Measurements from ENCODE around the gene RPGRIP1.
A peak's percentile ranks its signal among the peaks of the same experiment; 100 is the strongest.
"Not testable (repeated sequence)": the region's sequence is repeated elsewhere in the genome, so short reads cannot be mapped to it uniquely, and the experiment has no call there.

RPGRIP1 gene

DNA sequence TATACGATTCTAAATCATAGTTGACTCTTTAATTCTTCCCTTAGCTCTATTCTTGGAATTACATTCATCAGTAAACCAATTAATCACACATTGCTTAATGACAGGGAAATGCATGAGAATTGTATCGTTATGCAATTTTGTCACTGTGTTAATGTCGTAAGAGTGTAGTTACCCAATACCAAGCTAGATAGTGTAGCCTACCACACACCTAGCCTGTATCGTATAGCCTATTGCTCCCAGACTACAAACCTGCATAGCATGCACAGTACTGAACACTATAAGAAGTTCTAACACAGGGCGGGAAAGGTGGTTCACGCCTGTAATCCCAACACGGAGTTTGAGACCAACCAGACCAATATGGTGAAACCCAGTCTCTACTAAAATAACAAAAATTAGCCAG is 35.3 kb upstream of the RPGRIP1 start:
- Histone ChIP-seq H3K4me1 (peaks cover under 1 to 47% (median 16%) of the 10 kb centered on the region in 10 experiments; a peak in 14 of 20 replicates), H4K20me1 (peaks cover 100% of the 10 kb centered on the region in 11 experiments), H3K27ac (peak overlapping the region in 1 of 11 experiments; percentile 21; a peak in 1 of 22 replicates), H3K4me3 (no peak overlapping the region), H3K9ac (no peak overlapping the region), H3K4me2 (no peak overlapping the region), H3K27me3 (no peaks in the 10 kb centered on the region), H3K36me3 (peaks cover 88 to 100% (median 93%) of the 10 kb centered on the region in 11 experiments), H3K9me3 (replicated peaks in 1 of 11) (no peaks in the 10 kb centered on the region)
- TF ChIP-seq Cebpa-rat (IDR thresholded peaks at IDR 0.05), result no peak

GRCh38 chr14:21245813-21246212 is 34.1 kb upstream of the RPGRIP1 start:
- Histone ChIP-seq H3K9ac (no peak overlapping the region; a peak in 2 of 22 replicates), H3K4me3 (no peak overlapping the region), H3K36me3 (peaks cover 88 to 100% (median 93%) of the 10 kb centered on the region in 11 experiments), H3K4me1 (peaks cover 0 to 50% (median 16%) of the 10 kb centered on the region in 10 experiments; a peak in 11 of 20 replicates), H4K20me1 (peaks cover 100% of the 10 kb centered on the region in 11 experiments), H3K27me3 (no peaks in the 10 kb centered on the region), H3K9me3 (replicated peaks in 1 of 11) (peaks cover 0 to 4% (median 0%) of the 10 kb centered on the region in 11 experiments; a peak in 3 of 22 replicates), H3K27ac (no peak overlapping the region), H3K4me2 (no peak overlapping the region)
- no peak for TF ChIP-seq Cebpa-rat (IDR thresholded peaks at IDR 0.05)

DNA sequence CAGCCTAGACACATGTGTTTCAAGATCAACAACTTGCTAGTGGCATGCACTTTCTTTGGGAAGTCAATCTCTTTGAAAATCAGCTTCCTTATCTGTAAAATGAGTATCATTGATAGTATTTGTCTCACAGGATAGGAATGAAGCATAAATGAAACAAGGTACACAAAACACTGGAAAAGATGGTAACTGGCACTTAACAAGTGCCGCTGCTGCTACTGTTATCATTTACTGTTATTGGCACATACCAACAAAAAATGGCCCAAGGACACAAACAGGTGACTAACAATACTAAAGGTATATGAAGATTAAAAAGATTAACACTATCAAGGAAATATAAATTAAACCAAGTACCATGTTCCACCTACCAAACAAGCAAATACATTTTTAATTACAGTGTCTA is 31.5 kb upstream of the RPGRIP1 start:
- Histone ChIP-seq H3K4me2 (peak overlapping the region in 2 of 11 experiments; percentile 37 to 53; a peak in 3 of 22 replicates), H3K27me3 (no peaks in the 10 kb centered on the region), H3K4me1 (peaks cover 0 to 50% (median 12%) of the 10 kb centered on the region in 10 experiments; a peak in 11 of 20 replicates), H3K27ac (no peak overlapping the region), H3K4me3 (no peak overlapping the region), H4K20me1 (peaks cover 100% of the 10 kb centered on the region in 11 experiments), H3K9me3 (replicated peaks in 1 of 11) (peaks cover 0 to 17% (median 0%) of the 10 kb centered on the region in 11 experiments; a peak in 5 of 22 replicates), H3K36me3 (peaks cover 97 to 100% (median 100%) of the 10 kb centered on the region in 11 experiments), H3K9ac (no peak overlapping the region)
- TF ChIP-seq Cebpa-rat (IDR thresholded peaks at IDR 0.05), result no peak

DNA sequence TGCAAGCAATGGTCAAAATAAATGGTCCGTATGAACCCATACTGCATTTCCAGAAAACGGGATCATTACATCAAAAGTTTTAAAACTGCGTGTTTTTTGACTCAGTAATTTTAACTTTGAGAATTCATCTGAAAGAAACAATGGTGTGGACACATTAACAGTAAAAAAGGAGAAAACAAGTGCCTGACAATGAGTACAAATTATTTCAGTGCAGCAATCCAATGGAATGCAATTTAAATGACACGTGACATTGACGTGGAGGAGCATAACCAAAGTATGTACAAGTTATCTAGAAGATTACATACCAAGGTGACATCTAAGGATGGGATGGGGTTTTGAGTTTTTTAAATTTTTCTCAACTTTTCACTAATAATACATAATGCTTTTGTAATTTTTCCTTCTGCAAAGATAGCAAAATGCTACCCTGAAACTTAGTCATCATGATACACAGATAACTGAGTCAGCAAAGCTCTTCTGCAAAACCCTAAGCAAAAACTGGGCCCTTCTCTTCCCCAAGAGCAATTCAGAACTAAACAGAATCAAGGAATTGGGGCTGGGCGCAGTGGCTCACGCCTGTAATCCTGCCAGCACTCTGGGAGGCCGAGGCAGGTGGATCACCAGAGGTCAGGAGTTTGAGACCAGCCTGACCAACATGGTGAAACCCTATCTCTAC is 31.0 kb upstream of the RPGRIP1 start:
- peaks cover 100% of the 10 kb centered on the region in 11 experiments for H4K20me1 ChIP-seq
- no peak overlapping the region for H3K27ac ChIP-seq
- TF ChIP-seq Cebpa-rat (IDR thresholded peaks at IDR 0.05), result no peak
- H3K36me3 ChIP-seq, result peaks cover 98 to 100% (median 100%) of the 10 kb centered on the region in 11 experiments
- peaks cover 0 to 17% (median 0%) of the 10 kb centered on the region in 11 experiments; a peak in 5 of 22 replicates for H3K9me3 ChIP-seq (replicated peaks in 1 of 11)
- H3K4me3 ChIP-seq, result no peak overlapping the region
- H3K27me3 ChIP-seq, result no peaks in the 10 kb centered on the region
- H3K4me1 ChIP-seq, result peaks cover 0 to 50% (median 12%) of the 10 kb centered on the region in 10 experiments; a peak in 11 of 20 replicates
- H3K9ac ChIP-seq, result no peak overlapping the region
- peak overlapping the region in 3 of 11 experiments; percentile 20 to 53 (median 37); a peak in 5 of 22 replicates for H3K4me2 ChIP-seq

DNA sequence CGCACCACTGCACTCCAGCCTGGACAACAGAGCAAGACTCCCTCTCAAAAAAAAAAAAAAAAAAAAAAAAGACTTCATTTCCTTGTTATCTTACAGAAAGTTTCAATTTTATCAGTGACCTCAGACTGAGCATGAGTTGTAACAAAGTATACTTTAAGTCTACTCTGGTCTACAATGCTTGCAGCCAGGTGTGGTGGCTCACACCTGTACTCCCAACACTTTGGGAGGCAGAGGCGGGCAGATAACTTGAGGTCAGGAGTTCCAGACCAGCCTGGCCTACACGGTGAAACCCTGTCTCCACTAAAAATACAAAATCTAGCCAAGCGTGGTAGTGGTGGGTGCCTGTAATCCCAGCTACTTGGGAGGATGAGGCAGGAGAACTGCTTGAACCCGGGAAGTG is 28.7 kb upstream of the RPGRIP1 start:
- Histone ChIP-seq H3K4me1 (peaks cover 0 to 56% (median 7%) of the 10 kb centered on the region in 10 experiments; a peak in 10 of 20 replicates), H3K9me3 (replicated peaks in 1 of 11) (peaks cover 0 to 17% (median 0%) of the 10 kb centered on the region in 11 experiments; a peak in 5 of 22 replicates), H3K36me3 (peaks cover 97 to 100% (median 100%) of the 10 kb centered on the region in 11 experiments), H3K9ac (no peak overlapping the region), H3K27ac (no peak overlapping the region), H3K4me3 (no peak overlapping the region), H3K27me3 (no peaks in the 10 kb centered on the region), H4K20me1 (peaks cover 100% of the 10 kb centered on the region in 11 experiments), H3K4me2 (no peak overlapping the region)
- no peak for TF ChIP-seq Cebpa-rat (IDR thresholded peaks at IDR 0.05)

DNA sequence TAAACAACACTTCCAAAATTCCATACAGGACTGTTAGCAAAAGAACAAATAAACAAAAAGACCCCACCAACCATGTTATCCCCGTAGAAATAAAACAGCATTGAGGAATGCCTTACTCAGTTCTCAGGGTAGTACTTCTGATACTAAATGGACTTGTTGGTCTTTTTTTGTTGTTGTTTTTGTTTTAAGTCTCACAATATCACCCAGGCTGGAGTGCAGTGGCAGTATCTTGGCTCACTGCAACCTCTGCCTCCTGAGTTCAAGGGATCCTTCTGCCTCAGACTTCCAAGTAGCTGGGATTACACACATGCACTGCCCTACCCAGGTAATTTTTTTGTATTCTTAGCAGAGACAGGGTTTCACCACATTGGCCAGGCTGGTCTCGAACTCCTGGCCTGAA is 27.7 kb upstream of the RPGRIP1 start:
- Histone ChIP-seq H4K20me1 (peaks cover 100% of the 10 kb centered on the region in 11 experiments), H3K4me3 (no peak overlapping the region), H3K27ac (no peak overlapping the region), H3K27me3 (no peaks in the 10 kb centered on the region), H3K4me1 (peaks cover 0 to 64% (median 10%) of the 10 kb centered on the region in 10 experiments; a peak in 12 of 20 replicates), H3K9ac (peak overlapping the region in 2 of 11 experiments; percentile 37 to 51; a peak in 1 of 22 replicates), H3K36me3 (peaks cover 97 to 100% (median 100%) of the 10 kb centered on the region in 11 experiments), H3K4me2 (no peak overlapping the region), H3K9me3 (replicated peaks in 1 of 11) (peaks cover 0 to 17% (median 0%) of the 10 kb centered on the region in 11 experiments; a peak in 5 of 22 replicates)
- TF ChIP-seq Cebpa-rat (IDR thresholded peaks at IDR 0.05), result no peak

- TF ChIP-seq Cebpa-rat (IDR thresholded peaks at IDR 0.05), result no peak
- Histone ChIP-seq H3K9me3 (replicated peaks in 1 of 11) (peaks cover 0 to 16% (median 0%) of the 10 kb centered on the region in 11 experiments; a peak in 5 of 22 replicates), H3K36me3 (peaks cover 98 to 100% (median 100%) of the 10 kb centered on the region in 11 experiments), H3K4me3 (no peak overlapping the region), H3K27ac (peak overlapping the region in 4 of 11 experiments; percentile 2 to 20 (median 7); a peak in 2 of 22 replicates), H4K20me1 (peaks cover 100% of the 10 kb centered on the region in 11 experiments), H3K4me2 (peak overlapping the region in 5 of 11 experiments; percentile 7 to 69 (median 20); a peak in 6 of 22 replicates), H3K4me1 (peaks cover 21 to 60% (median 34%) of the 10 kb centered on the region in 10 experiments), H3K9ac (peak overlapping the region in 3 of 11 experiments; percentile 12 to 40 (median 38); a peak in 4 of 22 replicates), H3K27me3 (no peaks in the 10 kb centered on the region)
Measured at GRCh38 chr14:21255385-21256101, 24.3 kb upstream of the RPGRIP1 start.

GRCh38 chr14:21256102-21256447 is 23.8 kb upstream of the RPGRIP1 start:
- not testable (repeated sequence) for H3K4me3 ChIP-seq, H3K27me3 ChIP-seq
- peak overlapping the region in 5 of 11 experiments; percentile 7 to 69 (median 20); a peak in 6 of 22 replicates for H3K4me2 ChIP-seq
- H4K20me1 ChIP-seq, result peaks cover 100% of the 10 kb centered on the region in 11 experiments
- H3K9me3 ChIP-seq (replicated peaks in 1 of 11), result peaks cover 0 to 12% (median 0%) of the 10 kb centered on the region in 11 experiments; a peak in 5 of 22 replicates
- peaks cover 21 to 62% (median 37%) of the 10 kb centered on the region in 10 experiments for H3K4me1 ChIP-seq
- H3K27ac ChIP-seq, result peak overlapping the region in 4 of 11 experiments; percentile 2 to 20 (median 7); a peak in 3 of 22 replicates
- H3K36me3 ChIP-seq, result peaks cover 98 to 100% (median 100%) of the 10 kb centered on the region in 11 experiments
- peak overlapping the region in 3 of 11 experiments; percentile 12 to 40 (median 38); a peak in 2 of 22 replicates for H3K9ac ChIP-seq

Data from BLaER1 treated with 17β-estradiol and CSF1 and Interleukin-3, amounts not matched to agents 10 nM and 100 nM (cell line).